ENCODE results near the gene SNX25. TPM values are rescaled to one million over a fixed set of nuclear protein-coding genes. Genes with fewer than 3 reads are reported as not detected.
A peak's percentile ranks its signal among the peaks of the same experiment; 100 is the strongest.

SNX25 gene
- total and polyA plus RNA-seq, 10 of the 15 experiments (the other 5 are each of a cell fraction or from before 2014, with no cell fraction given), result 11.2 to 117 (median 62.8) TPM

GRCh38 chr4:185210102-185210981 is 944 bp downstream of the SNX25 start (continued):
- TF ChIP-seq, protein P1, sequence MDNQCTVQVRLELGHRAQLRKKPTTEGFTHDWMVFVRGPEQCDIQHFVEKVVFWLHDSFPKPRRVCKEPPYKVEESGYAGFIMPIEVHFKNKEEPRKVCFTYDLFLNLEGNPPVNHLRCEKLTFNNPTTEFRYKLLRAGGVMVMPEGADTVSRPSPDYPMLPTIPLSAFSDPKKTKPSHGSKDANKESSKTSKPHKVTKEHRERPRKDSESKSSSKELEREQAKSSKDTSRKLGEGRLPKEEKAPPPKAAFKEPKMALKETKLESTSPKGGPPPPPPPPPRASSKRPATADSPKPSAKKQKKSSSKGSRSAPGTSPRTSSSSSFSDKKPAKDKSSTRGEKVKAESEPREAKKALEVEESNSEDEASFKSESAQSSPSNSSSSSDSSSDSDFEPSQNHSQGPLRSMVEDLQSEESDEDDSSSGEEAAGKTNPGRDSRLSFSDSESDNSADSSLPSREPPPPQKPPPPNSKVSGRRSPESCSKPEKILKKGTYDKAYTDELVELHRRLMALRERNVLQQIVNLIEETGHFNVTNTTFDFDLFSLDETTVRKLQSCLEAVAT (IDR thresholded peaks at IDR 0.05), result peak; percentile 9
- TF ChIP-seq IRF4 (IDR thresholded peaks at IDR 0.05; ENCODE audit: low read depth, low read length), result no peak
- TF ChIP-seq TCF3 (IDR thresholded peaks at IDR 0.05; ENCODE audit: borderline replicate concordance, insufficient read depth, low read depth, low read length), result no peak
- TF ChIP-seq RB1 (IDR thresholded peaks at IDR 0.05; ENCODE audit: borderline replicate concordance), result no peak
- peak; percentile 72 for TF ChIP-seq POLR2A (IDR thresholded peaks at IDR 0.05; ENCODE audit: low read depth, low read length)
- 0 out of 2 replicates have a peak, but pooled peaks have one; percentile 21 for TF ChIP-seq MXI1 (IDR thresholded peaks at IDR 0.05; ENCODE audit: low read depth, low read length)

- Histone ChIP-seq H3K9me3 (replicated peaks; ENCODE audit: control insufficient read depth, insufficient read depth, low read length) (no peaks in the 10 kb centered on the region), H4K20me1 (ENCODE audit: control insufficient read depth, insufficient read depth) (0 out of 2 replicates have a peak, but pooled peaks cover 2% of the 10 kb centered on the region), H3K27me3 (replicated peaks in 1 of 2; ENCODE audit: control insufficient read depth in 2 of 2, insufficient read depth in 2 of 2, low read length in 1 of 2) (no peaks in the 10 kb centered on the region), H3K9ac (ENCODE audit: control insufficient read depth, insufficient read depth, low read length) (peak overlapping the region; percentile 69), H3K36me3 (ENCODE audit: control insufficient read depth in 2 of 2, insufficient read depth in 2 of 2, low read length in 1 of 2) (peaks cover 0 to 6% of the 10 kb centered on the region in 2 experiments; a peak in 1 of 4 replicates), H3K4me3 (peak overlapping the region; percentile 100), H3K79me2 (ENCODE audit: control insufficient read depth, insufficient read depth, low read length) (peaks cover 76% of the 10 kb centered on the region), H3K27ac (ENCODE audit: control insufficient read depth, insufficient read depth) (peak overlapping the region; percentile 84), H2AFZ (ENCODE audit: control insufficient read depth, low read depth, low read length) (no peak overlapping the region), H3K4me2 (ENCODE audit: control insufficient read depth, insufficient read depth) (peak overlapping the region; percentile 94; the same call in 1 of the 2 replicates), H3K4me1 (ENCODE audit: control insufficient read depth, insufficient read depth, low read length) (peaks cover 22% of the 10 kb centered on the region)
- DNase-seq (ENCODE audit: low read depth, low spot score) (no peak), ATAC-seq (no peak), FAIRE-seq (no peak)
- SMC1A ChIA-PET (ENCODE audit: uncharacterized antibody, unreplicated experiment), result interaction anchor here (1.3 to 7.2 kb wide), 4 partner anchors 10 to 96 kb away, joined by 5 to 119 read pairs (median 12); no protein-coding TSS in a partner anchor
- WGBS (ENCODE audit: insufficient coverage, insufficient replicate concordance, low lambda C conversion rate, missing lambda C conversion rate), result under 1% methylated on average over 5 of the region's 5 CpGs
- in situ Hi-C loops (cut with MboI) (no loop called here), intact Hi-C loops (cut with micrococcal nuclease; ENCODE audit: unreplicated experiment) (loop anchor here (2.0 to 5.0 kb wide), 2 partner anchors 48 to 186 kb away; partner anchors contain the start of genes ANKRD37 and LRP2BP)
- CTCF ChIA-PET, result interaction anchor here (0.9 to 1.7 kb wide), 2 partner anchors 100 to 140 kb away, joined by 3 read pairs; no protein-coding TSS in a partner anchor
- POLR2A ChIA-PET, result interaction anchor here (0.9 to 1.3 kb wide), 2 partner anchors 132 to 135 kb away, joined by 3 read pairs; no protein-coding TSS in a partner anchor
- BruUV-seq (replicated peaks), result no TSS peak
- RAD21 ChIA-PET (ENCODE audit: unreplicated experiment), result interaction anchor here (1.2 to 2.4 kb wide), 5 partner anchors 26 to 99 kb away, joined by 3 to 19 read pairs (median 4); no protein-coding TSS in a partner anchor
- TF ChIP-seq NKRF (conservative IDR thresholded peaks at IDR 0.05), result 0 out of 2 replicates have a peak, but pooled peaks have one; percentile 6
- no peak for TF ChIP-seq IKZF2 (IDR thresholded peaks at IDR 0.05)
- peak; percentile 69 for TF ChIP-seq YY1 (IDR thresholded peaks at IDR 0.05; ENCODE audit: low read depth, low read length)
- TF ChIP-seq ZBTB40 (IDR thresholded peaks at IDR 0.05; ENCODE audit: borderline replicate concordance), result peak; percentile 33; the same call in 1 of the 2 replicates
- TF ChIP-seq STAT3 (IDR thresholded peaks at IDR 0.05; ENCODE audit: low read depth, low read length), result no peak
- TF ChIP-seq JUNB (IDR thresholded peaks at IDR 0.05), result no peak
These were observed 1.6 kb downstream of the SNX25 start for GRCh38 chr4:185211035-185211434.
